ENCODE results near the gene TNFRSF6B.

The TNFRSF6B gene

GRCh38 chr20:63657260-63657936, 39.1 kb upstream of the TNFRSF6B start:
- Histone ChIP-seq H3K9me3 (ENCODE audit: insufficient read depth, low read length) (no peaks in the 10 kb centered on the region), H3F3A (ENCODE audit: insufficient read depth) (no peaks in the 10 kb centered on the region), H3K27me3 (ENCODE audit: low read length) (no peaks in the 10 kb centered on the region), H3K4me2 (ENCODE audit: low read depth, low read length, poor library complexity, severe bottlenecking) (peak overlapping the region; percentile 65), H2AFZ (ENCODE audit: low read depth, low read length, severe bottlenecking) (peak overlapping the region; percentile 98), H3K79me2 (ENCODE audit: insufficient read depth, low read length) (peaks cover 13% of the 10 kb centered on the region), H3K9me2 (replicated peaks; ENCODE audit: insufficient read depth, low read length) (no peaks in the 10 kb centered on the region), H3K36me3 (ENCODE audit: low read length) (no peaks in the 10 kb centered on the region), H3K27ac (ENCODE audit: low read depth, low read length) (no peak overlapping the region), H4K20me1 (ENCODE audit: low read depth, low read length) (no peaks in the 10 kb centered on the region), H3K4me3 (ENCODE audit: insufficient read depth, low read length, poor library complexity, severe bottlenecking) (peak overlapping the region; percentile 75), H3K9ac (ENCODE audit: low read length) (peak overlapping the region; percentile 75)
- TF ChIP-seq CTCF (IDR thresholded peaks at IDR 0.05; ENCODE audit: insufficient read depth, low read length, poor library complexity, severe bottlenecking), result no peak

GRCh38 chr20:63657937-63658748, 38.3 kb upstream of the TNFRSF6B start, which contains the start of gene RTEL1:
TSS of gene RTEL1 (plus strand) at chr20:63658312. CDS start at chr20:63659403, 1,091 bp downstream.
- no peaks in the 10 kb centered on the region for H3K9me3 ChIP-seq (ENCODE audit: insufficient read depth, low read length)
- peak within 1 kb of the TSS; percentile 75 for H3K4me3 ChIP-seq (ENCODE audit: insufficient read depth, low read length, poor library complexity, severe bottlenecking)
- H3K4me2 ChIP-seq (ENCODE audit: low read depth, low read length, poor library complexity, severe bottlenecking), result peak within 1 kb of the TSS; percentile 65
- H3K9me2 ChIP-seq (replicated peaks; ENCODE audit: insufficient read depth, low read length), result no peaks in the 10 kb centered on the region
- H3K36me3 ChIP-seq (ENCODE audit: low read length), result no peaks in the 10 kb centered on the region
- peak within 1 kb of the TSS; percentile 75 for H3K9ac ChIP-seq (ENCODE audit: low read length)
- H3K27me3 ChIP-seq (ENCODE audit: low read length), result no peaks in the 10 kb centered on the region
- no peaks in the 10 kb centered on the region for H4K20me1 ChIP-seq (ENCODE audit: low read depth, low read length)
- H3F3A ChIP-seq (ENCODE audit: insufficient read depth), result no peaks in the 10 kb centered on the region
- H3K79me2 ChIP-seq (ENCODE audit: insufficient read depth, low read length), result peaks cover 13% of the 10 kb centered on the region
- H3K27ac ChIP-seq (ENCODE audit: low read depth, low read length), result peak within 1 kb of the TSS; percentile 62
- peak within 1 kb of the TSS; percentile 98 for H2AFZ ChIP-seq (ENCODE audit: low read depth, low read length, severe bottlenecking)
- TF ChIP-seq EZH2phosphoT487 (conservative IDR thresholded peaks at IDR 0.05; ENCODE audit: low read length) (no peak), CTCF (IDR thresholded peaks at IDR 0.05; ENCODE audit: insufficient read depth, low read length, poor library complexity, severe bottlenecking) (no peak)

- H4K20me1 ChIP-seq (ENCODE audit: low read depth, low read length), result no peaks in the 10 kb centered on the region
- peak overlapping the region; percentile 75 for H3K4me3 ChIP-seq (ENCODE audit: insufficient read depth, low read length, poor library complexity, severe bottlenecking)
- H3K27ac ChIP-seq (ENCODE audit: low read depth, low read length), result no peak overlapping the region
- peak overlapping the region; percentile 75 for H3K9ac ChIP-seq (ENCODE audit: low read length)
- H3F3A ChIP-seq (ENCODE audit: insufficient read depth), result no peaks in the 10 kb centered on the region
- no peaks in the 10 kb centered on the region for H3K9me3 ChIP-seq (ENCODE audit: insufficient read depth, low read length)
- peak overlapping the region; percentile 65 for H3K4me2 ChIP-seq (ENCODE audit: low read depth, low read length, poor library complexity, severe bottlenecking)
- H2AFZ ChIP-seq (ENCODE audit: low read depth, low read length, severe bottlenecking), result peak overlapping the region; percentile 98
- TF ChIP-seq CTCF (IDR thresholded peaks at IDR 0.05; ENCODE audit: insufficient read depth, low read length, poor library complexity, severe bottlenecking), result no peak
- TF ChIP-seq EZH2phosphoT487 (conservative IDR thresholded peaks at IDR 0.05; ENCODE audit: low read length), result no peak
- H3K9me2 ChIP-seq (replicated peaks; ENCODE audit: insufficient read depth, low read length), result no peaks in the 10 kb centered on the region
- H3K79me2 ChIP-seq (ENCODE audit: insufficient read depth, low read length), result peaks cover 13% of the 10 kb centered on the region
- no peaks in the 10 kb centered on the region for H3K36me3 ChIP-seq (ENCODE audit: low read length)
- no peaks in the 10 kb centered on the region for H3K27me3 ChIP-seq (ENCODE audit: low read length)
Measured at GRCh38 chr20:63658749-63659187, 37.7 kb upstream of the TNFRSF6B start.

Measured in SU-DHL-6 (cell line).